NK-92 (cell line): Measurements from ENCODE around the gene GPATCH3.
"Not testable (repeated sequence)": the region's sequence is repeated elsewhere in the genome, so short reads cannot be mapped to it uniquely, and the experiment has no call there.

ENCODE experiments used
- DNase-seq: peaks from one replicate; lab custom pipeline; 2025; ENCODE audit not compliant: unreplicated experiment; lab: John Stamatoyannopoulos, UW

GPATCH3 gene

DNA sequence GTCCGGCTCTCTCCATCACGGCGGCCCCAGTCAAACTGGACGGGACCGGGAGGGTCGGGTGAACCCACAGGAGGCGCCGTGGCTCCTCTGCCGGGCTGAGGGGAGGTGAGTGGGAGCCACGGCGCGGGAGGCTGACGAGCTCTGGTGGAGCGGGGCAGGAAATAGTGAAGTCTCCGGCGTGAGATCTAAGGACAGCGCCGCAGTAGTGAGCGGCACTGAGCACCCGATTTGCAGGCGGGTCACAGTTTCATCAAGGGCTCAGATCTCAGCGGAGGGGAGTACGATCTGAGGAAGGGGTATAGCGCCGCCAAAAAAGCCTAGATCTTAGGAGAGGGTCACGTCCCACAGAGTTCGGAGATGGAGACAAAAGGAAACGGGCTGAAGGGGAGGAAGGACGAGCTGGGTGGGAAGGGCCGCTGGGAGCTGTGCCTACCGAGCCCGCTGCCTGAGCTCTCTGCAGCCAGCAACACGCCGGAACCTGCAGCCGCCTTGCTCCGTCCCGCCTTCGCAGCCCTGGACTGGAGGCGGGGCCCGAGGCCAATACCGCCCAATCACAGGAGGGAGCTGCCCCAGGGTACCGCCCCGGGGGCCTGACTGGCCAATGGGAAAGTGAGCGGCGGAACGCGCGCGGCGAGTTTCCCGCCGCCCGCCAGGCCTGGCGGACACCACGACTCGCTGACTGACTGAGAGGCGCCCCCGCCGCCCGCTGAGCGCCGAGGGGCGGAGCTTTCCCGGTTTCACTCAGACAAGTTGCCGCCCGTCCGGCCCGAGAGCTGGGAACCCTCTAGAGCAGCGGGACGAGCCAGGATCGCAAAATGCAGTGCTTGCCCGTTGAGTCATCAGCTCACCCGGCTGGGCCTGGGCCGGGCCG is 35.4 kb downstream of the GPATCH3 start:
- DNase-seq = peak; percentile 57

DNA sequence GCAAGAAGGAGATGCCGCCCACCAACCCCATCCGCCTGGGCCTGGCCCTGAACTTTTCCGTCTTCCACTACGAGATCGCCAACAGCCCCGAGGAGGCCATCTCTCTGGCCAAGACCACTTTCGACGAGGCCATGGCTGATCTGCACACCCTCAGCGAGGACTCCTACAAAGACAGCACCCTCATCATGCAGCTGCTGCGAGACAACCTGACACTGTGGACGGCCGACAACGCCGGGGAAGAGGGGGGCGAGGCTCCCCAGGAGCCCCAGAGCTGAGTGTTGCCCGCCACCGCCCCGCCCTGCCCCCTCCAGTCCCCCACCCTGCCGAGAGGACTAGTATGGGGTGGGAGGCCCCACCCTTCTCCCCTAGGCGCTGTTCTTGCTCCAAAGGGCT is 36.6 kb downstream of the GPATCH3 start:
- no peak for DNase-seq

DNA sequence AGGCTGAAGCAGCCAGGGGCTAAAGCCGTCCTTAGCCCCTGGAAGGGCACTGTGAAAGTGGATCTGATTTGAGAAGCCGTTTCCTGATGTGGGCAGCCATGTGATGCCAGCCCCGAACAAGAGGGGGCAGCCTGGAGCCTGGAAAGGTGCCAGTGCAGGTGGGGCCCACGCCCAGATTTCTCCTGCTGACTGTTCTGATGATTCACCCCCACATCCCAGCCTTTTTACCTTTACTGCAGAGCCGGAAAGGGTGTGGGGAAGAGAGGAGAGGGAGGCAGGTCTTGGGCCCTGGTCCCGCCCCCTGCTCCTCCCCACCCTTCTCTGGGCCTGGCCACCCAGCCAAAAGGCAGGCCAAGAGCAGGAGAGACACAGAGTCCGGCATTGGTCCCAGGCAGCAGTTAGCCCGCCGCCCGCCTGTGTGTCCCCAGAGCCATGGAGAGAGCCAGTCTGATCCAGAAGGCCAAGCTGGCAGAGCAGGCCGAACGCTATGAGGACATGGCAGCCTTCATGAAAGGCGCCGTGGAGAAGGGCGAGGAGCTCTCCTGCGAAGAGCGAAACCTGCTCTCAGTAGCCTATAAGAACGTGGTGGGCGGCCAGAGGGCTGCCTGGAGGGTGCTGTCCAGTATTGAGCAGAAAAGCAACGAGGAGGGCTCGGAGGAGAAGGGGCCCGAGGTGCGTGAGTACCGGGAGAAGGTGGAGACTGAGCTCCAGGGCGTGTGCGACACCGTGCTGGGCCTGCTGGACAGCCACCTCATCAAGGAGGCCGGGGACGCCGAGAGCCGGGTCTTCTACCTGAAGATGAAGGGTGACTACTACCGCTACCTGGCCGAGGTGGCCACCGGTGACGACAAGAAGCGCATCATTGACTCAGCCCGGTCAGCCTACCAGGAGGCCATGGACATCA is 37.2 kb downstream of the GPATCH3 start, which contains the start of gene SFN:
SFN (plus strand) TSS at position 369 of the 904 bp plus-strand sequence; CDS start at position 433, 64 bp downstream.
- DNase-seq = no peak

DNA sequence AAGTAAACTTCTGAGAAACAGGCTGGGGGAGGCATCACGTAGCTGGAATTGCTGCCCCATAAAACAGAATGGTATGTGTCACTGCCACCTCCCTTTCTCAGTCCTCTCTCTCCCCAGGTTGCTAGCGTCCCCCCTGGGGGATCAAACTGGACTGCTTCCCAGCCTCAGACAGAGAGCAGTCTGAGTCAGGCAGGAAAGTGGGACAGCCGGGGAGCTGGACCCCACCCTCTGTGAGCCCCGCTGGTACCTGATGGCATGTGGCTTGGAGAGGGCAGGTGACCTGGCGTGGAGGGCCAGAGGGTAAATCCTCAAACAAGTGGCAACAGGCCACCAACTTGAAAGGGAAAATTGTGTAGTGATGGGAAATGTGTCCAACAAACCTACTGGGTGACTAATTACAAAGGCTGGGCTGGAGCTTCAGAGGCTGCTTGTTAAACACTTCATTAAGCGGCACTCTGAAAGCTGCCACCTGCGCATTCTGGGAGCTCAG is 38.3 kb downstream of the GPATCH3 start:
- DNase-seq = no peak

DNA sequence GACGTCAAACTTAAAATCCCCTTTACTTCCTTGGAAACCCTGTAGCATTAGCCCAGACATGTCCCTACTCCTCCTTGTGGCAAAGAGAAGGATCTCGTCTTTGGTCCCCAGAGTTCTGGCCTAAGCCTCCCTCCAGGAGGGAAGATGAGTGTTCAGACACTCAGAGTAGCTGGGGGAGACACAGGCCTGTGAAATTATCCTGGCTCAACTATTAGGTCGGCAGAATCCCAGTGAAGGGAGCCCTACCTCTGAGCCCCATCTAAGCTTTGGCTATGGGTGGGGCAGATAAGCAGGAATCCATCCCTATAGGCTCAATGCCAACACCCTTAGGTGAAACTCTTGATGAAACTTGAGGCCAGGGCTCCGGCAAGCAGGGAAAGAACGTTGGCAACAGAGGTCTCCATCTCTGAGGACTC is 39.0 kb downstream of the GPATCH3 start:
- DNase-seq = no peak

DNA sequence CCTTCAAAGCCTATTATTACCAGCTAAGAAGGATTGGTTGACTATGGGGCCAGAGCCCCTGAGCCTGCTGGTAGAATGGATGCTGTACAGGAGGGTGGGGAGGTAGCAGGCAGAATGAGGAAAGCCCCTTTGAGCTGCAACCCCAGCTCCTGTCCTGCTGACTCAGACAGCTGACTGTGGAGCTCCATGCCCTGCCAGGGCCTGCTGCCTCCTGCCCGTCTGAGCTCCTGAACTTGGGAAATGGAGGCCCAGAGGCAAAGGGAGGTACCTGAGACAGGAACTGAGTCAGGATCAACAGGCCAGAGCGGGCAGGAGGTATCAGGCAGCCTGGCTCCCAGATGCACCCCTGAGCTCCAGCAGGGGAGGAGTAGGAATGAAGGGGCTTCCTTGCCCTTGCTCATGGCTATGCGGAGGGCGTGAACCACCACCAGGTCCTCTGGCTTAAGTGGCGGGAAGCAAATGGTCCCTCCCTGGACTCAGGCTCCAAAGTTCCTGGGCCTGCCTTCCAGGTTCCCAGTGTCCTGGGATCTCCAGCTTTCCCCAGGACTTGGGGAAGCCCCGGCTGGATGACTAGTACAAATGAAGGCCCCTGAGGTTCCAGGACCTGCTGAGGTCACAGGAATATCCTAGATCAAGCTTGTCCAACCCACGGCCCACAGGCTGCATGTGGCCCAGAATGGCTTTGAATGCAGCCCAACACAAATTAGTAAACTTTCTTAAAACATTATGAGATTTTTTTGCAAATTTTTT is 41.2 kb downstream of the GPATCH3 start:
- no peak for DNase-seq

DNA sequence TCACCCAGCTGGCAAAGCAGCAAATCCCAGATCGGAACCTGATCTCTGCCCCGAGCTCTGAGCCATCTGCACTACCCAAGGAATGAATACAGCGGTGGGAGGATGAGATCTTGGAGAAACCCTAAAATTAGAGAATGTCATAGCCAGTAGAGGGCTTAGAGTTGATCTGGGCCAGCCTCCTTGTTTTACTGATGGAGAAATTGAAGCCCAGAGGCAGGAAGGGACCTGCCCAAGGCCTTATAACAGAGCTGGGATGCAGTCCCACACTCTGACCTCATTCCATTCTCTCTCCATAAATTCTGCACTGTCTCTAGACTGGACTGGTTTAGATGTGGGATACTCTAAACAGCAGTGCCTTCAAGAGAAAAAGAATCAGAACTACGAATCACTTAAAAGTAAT is 42.1 kb downstream of the GPATCH3 start:
- DNase-seq = no peak

DNA sequence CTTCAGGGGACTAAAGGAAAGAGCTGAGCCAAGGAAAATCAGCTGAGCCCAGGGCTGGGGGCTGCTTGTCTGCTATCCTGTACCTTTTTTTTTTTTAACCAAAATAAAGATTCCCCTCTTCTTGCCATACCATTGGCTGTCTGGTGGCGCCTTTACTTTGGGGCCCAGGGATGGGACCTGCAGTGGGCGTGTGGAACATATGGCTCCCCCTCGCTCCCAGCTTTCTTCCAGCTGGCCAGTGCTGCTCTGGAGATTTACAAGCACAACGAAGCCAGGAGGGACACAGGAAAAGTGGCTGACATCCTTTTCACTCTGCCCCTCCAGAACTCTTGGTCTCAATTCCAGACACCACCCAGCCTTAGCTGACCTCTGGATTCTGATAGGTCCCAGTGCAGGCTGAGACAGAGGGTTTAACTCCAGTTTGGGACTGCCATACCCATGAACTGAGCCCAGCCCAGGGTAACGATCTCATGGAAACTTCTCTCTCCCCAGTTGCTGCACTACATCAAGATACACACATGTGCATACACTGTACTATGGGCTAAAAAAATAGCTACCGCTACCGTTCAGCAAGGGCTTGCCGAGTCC is 42.7 kb downstream of the GPATCH3 start:
- DNase-seq = no peak

DNA sequence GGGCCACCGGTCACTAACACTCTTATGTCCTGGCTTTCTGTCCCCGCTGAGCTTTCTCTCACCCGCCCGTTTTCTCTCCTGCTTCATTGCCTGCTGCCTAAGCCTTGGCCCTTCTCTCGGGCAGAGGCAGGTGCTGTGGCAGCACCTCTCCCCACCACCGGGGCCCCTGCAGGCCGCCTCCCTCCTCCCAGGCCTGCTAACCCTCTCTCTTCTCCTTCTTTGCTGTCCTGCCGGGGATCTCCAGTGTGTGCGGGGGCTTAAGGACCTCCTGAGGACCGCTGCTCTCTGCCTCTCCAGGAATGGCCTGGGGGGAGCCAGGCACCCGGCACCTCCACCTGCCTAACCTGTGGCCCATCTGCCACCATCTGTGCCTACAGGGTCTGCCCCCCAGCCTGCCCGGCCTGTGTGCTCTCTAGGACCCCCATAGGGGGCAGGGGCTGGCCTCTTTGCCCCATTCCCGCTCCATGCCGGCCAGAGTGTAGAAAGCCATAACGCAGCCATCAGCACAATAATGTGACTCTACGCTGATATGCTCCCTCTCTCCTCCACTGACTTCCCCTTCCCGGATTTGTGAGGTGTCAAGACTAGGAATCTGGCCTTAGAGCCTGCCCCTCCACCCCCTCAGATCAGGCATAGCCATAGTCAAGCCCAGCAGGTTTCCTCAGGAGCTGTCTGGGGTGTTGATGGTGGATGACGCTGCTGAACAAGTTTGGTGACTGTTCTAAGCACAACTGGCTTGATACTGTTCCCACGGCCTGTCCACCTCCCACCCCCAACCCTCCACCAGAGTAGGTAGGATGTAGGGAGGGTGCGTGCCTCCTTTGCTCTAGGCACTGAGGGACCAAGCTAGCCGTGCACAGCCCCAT is 43.4 kb downstream of the GPATCH3 start:
- no peak for DNase-seq

DNA sequence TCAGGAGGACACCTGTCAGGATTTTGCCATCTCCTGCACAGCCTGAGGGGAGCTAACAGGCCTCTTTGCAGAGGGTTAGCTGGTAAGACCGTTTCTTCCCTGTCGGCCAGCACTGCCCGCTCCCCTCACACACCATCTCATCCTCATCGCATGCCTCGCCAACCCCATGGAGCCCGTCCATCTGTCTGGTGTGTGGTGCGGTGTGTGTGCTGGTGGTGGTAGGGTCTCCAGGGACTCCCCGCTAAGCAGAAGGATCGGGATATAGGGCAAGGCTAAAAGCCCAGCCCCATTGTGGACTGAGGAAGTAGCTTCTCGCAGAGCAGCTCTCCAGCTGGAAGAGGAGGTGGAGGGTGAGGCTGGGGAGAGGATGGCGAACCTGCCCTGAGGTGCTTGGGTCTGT is 44.1 kb downstream of the GPATCH3 start:
- no peak for DNase-seq

DNA sequence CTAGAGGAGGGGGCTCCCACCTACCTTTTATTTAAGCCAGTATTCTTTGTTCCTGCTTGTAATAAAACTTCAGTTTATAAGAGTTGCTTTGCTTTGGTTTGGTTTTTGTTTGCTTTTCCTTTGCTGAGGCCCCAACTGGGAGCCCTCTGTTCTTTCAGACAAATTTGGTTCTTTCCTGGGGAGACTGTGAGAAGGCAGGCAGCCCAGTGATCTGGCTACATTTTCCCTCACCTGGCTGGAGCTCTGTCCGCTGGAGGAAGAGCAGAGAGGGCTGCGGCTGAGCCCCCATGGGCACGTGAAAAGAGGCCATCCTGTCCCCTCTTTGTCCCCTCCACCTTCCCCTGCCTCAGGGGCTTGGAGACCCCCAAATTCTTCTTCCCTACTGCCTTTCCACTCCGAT is 44.6 kb downstream of the GPATCH3 start:
- no peak for DNase-seq

DNA sequence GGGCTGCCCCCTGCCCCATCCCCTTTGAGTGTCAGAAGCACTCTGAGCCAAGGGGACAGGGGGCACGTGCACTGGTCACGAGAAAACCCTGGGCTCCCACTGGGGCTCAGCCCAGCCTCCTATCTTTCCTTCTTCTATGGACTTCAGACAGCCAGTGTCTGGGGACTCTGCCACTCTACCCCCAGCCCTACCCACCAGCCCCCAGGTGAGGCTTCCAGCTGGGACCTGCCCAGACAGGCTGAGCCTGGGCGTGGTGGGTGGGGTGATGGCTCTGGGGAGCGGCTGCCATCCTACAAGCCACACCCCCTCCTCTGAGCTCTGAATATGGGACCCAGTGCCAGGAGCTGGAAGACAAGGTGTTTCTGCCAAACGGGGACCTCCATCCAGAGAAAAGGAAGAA is 45.4 kb downstream of the GPATCH3 start:
- DNase-seq = no peak

DNA sequence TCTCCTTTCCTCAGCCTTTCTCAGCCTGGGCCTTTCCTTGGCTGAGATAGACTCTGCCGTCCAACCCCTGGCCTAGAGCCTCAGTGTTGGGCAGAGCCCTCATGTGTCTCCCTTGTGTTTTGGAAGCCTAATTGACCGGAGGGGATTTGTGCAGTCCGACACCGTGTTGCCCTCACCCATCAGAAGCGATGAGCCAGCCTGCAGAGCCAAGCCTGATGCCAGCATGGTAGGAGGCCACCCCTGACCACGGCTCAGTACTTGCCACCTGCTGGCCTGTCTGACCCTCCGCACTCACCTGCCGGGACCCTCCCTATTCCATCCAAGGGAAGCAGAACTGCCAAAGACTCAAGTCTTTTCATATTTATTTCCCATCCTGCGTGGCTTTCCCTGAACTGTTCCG is 46.7 kb downstream of the GPATCH3 start:
- no peak for DNase-seq

DNA sequence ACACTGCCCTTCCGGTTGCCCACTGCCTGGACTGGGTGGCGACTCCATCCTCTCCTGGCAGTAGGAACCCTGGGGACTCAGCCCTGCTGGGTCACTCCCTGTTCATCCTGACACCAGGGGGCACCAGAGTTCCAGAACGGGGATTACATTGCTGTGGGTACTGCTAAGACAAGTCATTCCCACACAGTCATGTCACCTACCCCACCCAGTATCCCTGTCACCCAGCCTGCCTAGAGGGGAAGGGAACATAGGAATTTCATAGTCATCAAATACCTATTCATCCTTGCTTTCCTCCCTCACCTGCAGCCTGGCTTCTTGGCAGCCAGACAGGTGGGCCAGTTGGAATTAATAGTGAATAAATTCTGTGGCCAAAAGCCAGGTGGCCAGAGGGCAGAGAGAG is 47.1 kb downstream of the GPATCH3 start:
- DNase-seq = no peak

DNA sequence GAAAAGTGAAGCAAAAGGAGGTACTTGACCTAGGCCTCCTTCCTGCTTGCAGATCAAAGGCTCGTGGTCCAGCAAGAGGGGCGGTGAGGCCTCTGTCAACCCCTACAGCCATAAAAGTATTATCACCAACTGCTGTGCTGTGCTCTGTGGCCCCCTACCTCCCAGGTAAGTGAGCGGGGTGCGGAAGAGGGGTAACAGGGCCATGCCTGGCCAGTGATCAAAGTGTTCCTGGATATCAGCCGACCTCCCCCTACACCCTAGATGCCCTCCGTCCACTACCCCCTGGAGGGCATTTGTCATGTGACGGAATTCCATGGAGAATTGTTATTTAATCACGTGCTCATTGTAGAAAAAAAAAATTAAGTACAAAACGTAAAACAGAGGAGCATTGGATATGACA is 47.6 kb downstream of the GPATCH3 start:
- DNase-seq = no peak

DNA sequence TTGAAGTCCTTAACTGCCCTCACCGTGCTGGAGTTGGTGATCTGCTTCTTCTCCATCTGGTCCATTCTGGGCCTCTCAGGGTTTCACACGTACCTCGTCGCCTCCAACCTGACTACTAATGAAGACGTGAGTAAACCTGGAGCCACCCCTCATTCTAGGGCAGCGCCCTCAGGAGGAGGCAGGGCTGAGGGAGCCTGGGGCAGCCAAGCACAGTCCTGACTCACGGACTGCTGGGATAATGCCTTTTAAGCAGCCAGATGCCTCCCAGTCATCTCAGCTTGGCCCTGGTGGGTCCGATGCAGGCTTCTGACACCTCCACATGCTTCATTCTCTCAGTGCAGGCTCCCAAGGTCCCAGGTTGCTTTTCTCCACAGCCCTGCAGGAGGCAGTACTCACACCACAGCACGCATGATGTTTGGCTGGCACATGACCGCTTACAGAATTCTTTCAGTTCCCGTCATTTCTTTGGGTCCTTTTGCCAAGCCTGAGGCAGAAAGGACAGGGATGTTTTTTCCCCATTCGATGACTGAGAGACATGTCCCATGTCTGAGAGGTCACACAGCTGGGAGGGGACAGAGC is 49.1 kb downstream of the GPATCH3 start:
- DNase-seq = no peak

DNA sequence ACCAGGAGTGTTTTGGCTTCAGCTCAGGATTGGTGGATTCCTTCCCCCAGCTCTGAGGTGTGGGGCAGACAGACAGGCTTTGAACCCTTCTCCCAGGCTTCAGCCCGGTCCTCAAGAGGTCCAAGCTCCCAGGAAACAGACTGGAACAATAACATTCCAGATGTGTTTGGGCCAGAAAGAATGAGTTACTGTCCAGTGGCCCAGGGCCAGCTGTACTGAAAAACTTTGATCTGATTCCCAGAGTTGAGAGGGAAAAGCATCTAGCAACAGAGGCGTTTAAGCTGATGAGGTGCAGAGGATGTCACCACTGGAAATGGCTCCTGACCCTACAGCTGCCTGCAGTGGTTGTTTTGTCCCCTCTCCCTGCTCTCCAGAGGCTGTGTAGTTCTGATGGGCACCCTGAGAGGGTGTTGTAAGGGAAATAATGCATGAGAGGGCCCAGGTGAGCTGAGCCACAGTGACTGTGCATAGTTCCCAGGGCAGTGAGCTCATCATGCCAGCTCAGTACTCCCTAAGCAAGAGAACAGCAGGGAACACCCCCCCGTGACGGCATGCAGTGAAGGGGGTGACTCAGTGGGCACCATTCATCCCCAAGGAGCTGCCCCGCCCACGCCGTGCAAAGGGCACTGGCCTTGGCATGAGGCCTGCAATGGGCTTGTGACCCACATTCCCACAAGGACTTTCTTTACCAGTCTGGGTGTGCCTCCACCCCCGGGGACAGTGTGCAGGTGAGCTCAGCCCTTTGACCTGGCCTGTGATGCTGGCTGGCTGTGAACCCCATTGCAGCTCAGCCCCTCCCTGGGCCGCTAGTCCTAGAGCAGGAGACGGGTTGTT is 51.1 kb downstream of the GPATCH3 start:
- no peak for DNase-seq

DNA sequence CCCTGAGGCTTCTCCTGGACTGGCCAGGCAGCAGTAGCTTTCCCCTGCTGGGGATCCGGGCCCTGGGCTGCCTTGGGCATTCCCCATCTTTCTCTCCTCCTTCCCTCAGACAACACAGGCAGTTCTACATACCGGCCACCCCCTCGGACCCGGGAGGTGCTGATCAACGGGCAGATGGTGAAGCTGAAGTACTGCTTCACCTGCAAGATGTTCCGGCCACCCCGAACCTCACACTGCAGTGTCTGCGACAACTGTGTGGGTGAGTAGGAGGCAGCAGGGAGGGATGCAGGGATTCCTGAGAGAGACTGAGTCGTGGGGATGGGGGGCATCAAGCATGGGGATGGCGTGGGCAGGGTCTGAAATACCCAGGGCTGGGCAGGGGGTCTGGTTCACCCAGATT is 51.8 kb downstream of the GPATCH3 start:
- DNase-seq = no peak

DNA sequence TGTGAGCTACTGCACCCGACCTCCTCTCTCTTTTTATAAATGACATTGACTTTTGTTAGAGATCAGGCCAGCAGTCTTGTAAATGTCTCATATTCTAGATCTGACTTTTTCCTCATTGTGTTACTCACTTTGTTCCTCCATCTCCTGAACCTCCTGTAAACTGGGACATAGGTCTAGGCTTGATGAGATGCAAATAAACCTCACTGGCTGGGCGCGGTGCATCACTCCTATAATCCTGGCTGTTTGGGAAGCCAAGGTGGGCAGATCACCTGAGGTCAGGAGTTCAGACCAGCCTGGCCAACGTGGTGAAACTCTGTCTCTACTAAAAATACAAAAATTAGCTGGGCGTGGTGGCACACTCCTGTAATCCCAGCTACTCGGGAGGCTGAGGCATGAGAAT is 52.4 kb downstream of the GPATCH3 start:
- not testable (repeated sequence) for DNase-seq
